ENCODE data around the gene NID1.

DNA sequence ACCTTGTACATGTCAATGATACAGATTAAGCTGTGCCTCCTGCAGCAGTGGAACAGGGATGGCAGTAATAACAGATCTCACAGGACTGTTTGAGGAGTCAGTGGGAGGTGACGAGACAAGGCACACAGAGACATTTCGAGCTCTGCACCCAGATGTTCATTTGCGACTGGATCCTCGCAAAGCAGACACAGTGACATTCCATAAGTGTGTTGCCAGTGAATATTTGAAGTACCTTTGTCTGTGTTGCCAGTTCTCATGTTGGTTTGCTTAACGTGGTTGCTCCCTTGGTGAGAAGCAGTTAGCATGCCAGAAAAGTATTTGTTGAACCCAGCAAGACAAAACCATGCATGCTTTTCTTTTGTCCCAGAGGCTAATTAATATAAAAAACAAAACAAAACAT lies 67.0 kb downstream of the NID1 start:
- TF ChIP-seq, protein P1, sequence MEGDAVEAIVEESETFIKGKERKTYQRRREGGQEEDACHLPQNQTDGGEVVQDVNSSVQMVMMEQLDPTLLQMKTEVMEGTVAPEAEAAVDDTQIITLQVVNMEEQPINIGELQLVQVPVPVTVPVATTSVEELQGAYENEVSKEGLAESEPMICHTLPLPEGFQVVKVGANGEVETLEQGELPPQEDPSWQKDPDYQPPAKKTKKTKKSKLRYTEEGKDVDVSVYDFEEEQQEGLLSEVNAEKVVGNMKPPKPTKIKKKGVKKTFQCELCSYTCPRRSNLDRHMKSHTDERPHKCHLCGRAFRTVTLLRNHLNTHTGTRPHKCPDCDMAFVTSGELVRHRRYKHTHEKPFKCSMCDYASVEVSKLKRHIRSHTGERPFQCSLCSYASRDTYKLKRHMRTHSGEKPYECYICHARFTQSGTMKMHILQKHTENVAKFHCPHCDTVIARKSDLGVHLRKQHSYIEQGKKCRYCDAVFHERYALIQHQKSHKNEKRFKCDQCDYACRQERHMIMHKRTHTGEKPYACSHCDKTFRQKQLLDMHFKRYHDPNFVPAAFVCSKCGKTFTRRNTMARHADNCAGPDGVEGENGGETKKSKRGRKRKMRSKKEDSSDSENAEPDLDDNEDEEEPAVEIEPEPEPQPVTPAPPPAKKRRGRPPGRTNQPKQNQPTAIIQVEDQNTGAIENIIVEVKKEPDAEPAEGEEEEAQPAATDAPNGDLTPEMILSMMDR (IDR thresholded peaks at IDR 0.05), result no peak
- no peak for TF ChIP-seq POLR2A (IDR thresholded peaks at IDR 0.05)
